Thymus (tissue), 11 donors: ENCODE measurements around the gene DNM3. TPM values are rescaled to one million over a fixed set of nuclear protein-coding genes. Genes with fewer than 3 reads are reported as not detected.
"Not testable (repeated sequence)": the region's sequence is repeated elsewhere in the genome, so short reads cannot be mapped to it uniquely, and the experiment has no call there.

ENCODE experiments used
- DNase-seq, 9 donors: peaks; one replicate each; pipeline ENCODE4 v3.0.0-alpha.2; 2013; ENCODE audit warnings: low spot score in 9 of 9, low read depth in 6 of 9, missing footprints in 1 of 9
- H3K27ac ChIP-seq, 2 donors: one replicate each; pipeline ENCODE4 v1.5.1; 2013; ENCODE audit warnings: control low read depth in 1 of 2, low read depth in 1 of 2, low read length in 1 of 2, mild to moderate bottlenecking in 1 of 2, moderate library complexity in 1 of 2
- H3K27me3 ChIP-seq, 2 donors: one replicate each; pipeline ENCODE4 v1.5.1; 2013; ENCODE audit warnings: low read length in 1 of 2; ENCODE audit not compliant: control insufficient read depth in 2 of 2, insufficient read depth in 1 of 2
- H3K36me3 ChIP-seq, 2 donors: one replicate each; pipeline ENCODE4 v1.5.1; 2013; ENCODE audit warnings: low read length in 1 of 2, mild to moderate bottlenecking in 1 of 2, moderate library complexity in 1 of 2; ENCODE audit not compliant: control insufficient read depth in 2 of 2, insufficient read depth in 2 of 2
- H3K4me1 ChIP-seq, 2 donors: one replicate each; pipeline ENCODE4 v1.5.1; 2013; ENCODE audit warnings: low read length in 2 of 2; ENCODE audit not compliant: control insufficient read depth in 2 of 2, insufficient read depth in 2 of 2
- H3K4me3 ChIP-seq, 2 donors: one replicate each; pipeline ENCODE4 v1.5.1; 2013; ENCODE audit warnings: low read length in 2 of 2, control low read depth in 1 of 2, mild to moderate bottlenecking in 1 of 2
- H3K9me3 ChIP-seq, 2 donors: one replicate each; pipeline ENCODE4 v1.5.1; 2013; ENCODE audit warnings: low read length in 1 of 2, mild to moderate bottlenecking in 1 of 2; ENCODE audit not compliant: control insufficient read depth in 2 of 2, insufficient read depth in 1 of 2
- WGBS: extraction: QIAGEN DNeasy Blood & Tissue Kit; methylation state at CpG from one replicate; pipeline ENCODE4 v1.1.7; 2013; 5-methylcytosine and 5-hydroxymethylcytosine counted together
- polyA plus RNA-seq: library from polyadenylated mRNA; stranded (reverse); fragments of 200-250 nt; gene quantifications from one replicate; pipeline ENCODE4 v1.2.3, GENCODE V29; 2013
- total RNA-seq: library from RNA; stranded (reverse); fragments of 120-200 nt; gene quantifications from one replicate; pipeline ENCODE4 v1.2.4, GENCODE V29; 2013
- donor health status: healthy.

The DNM3 gene
- total and polyA plus RNA-seq, 2 donors, result 1.9 to 2.2 TPM

DNA sequence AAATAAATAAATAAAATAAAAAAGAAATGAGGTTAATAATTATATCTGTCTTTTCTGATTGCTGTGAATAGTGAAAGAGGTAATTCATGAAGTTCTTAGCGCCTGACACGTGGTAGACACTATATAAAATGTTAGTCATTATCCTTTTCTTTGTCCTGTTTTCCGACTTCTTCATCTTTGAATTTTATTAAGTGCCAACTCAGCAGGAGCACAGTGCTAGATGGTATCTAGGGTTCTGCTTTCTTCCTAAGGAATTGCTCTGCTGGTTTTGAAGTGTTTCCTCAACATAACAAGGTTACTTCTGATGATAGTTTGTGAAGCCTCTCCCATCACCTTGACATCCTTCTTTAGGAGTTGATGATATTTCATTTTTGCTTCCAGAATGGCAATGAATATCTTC lies 227.0 kb downstream of the DNM3 start:
- Histone ChIP-seq H3K9me3 (no peaks in the 10 kb centered on the region), H3K4me1 (no peaks in the 10 kb centered on the region), H3K36me3 (no peaks in the 10 kb centered on the region), H3K27ac (no peak overlapping the region), H3K4me3 (no peak overlapping the region), H3K27me3 (no peaks in the 10 kb centered on the region)
- 89% methylated on average over 3 of the region's 3 CpGs for WGBS
- no peak for DNase-seq

DNA sequence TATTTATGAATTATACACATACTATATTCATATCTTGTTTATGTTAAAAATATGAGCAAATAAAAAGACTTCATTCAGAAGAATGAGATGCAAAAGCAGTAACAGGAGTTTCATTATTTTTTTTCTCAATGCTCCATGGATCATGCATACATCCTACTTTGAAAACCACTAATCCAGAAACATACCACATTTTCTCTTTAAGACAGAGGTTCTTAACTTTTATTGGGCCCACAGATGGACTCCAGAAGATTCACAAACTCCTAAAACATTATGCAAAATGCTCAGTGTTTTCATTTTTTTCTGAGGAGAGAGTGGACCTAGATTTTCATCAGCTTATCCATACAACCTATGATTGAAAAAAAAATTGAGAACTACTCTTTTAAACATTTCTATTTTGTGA lies 227.8 kb downstream of the DNM3 start:
- no peaks in the 10 kb centered on the region for H3K9me3 ChIP-seq

DNA sequence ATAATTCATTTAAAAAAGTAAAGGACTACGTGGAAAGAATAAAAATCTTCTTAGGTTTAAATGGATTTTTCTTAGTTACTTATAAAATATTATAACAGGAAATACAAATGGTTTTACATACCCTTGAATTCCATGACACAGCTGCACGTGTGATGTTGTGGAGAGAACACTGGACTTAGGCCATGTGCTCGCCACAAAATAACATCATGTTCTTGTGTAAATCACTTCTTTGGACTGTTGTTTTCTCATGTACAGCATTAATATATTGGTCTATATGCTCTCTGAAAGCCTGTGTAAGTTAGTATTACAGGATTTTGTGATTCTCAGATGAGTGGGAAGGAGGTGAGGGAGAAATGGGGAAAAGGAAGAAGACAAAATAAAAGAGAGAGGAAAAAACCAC lies 228.2 kb downstream of the DNM3 start:
- Histone ChIP-seq H3K4me3 (no peak overlapping the region), H3K9me3 (no peaks in the 10 kb centered on the region), H3K4me1 (no peaks in the 10 kb centered on the region), H3K27ac (no peak overlapping the region), H3K27me3 (no peaks in the 10 kb centered on the region), H3K36me3 (no peaks in the 10 kb centered on the region)
- 56% methylated on average over 3 of the region's 3 CpGs for WGBS
- DNase-seq, result no peak

More for the DNA sequence above, 227.8 kb downstream of the DNM3 start:
- no peaks in the 10 kb centered on the region for H3K36me3 ChIP-seq
- H3K27me3 ChIP-seq, result no peaks in the 10 kb centered on the region
- H3K27ac ChIP-seq, result no peak overlapping the region
- no peaks in the 10 kb centered on the region for H3K4me1 ChIP-seq
- H3K4me3 ChIP-seq, result no peak overlapping the region
- no peak for DNase-seq

DNA sequence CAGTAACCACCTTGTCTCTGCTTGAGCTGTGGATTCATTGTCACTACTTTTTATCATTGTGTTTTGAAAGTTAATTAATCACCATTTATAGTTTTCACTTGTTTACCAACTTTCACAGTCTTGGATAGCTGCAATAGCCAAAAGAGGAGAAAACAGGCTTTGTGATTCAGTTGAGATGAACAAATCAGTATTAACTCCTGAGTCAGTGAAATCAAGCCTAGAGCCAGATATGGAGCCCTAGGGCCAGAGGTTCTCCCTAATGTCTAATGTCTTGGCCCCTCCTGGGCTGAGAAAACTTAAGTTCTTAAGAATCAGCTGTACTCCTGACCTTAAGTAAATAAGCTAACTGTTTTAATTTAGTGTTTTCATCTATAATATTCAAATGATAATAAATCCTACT lies 228.8 kb downstream of the DNM3 start:
- no peaks in the 10 kb centered on the region for H3K4me1 ChIP-seq
- no peaks in the 10 kb centered on the region for H3K9me3 ChIP-seq
- DNase-seq, result no peak
- no peak overlapping the region for H3K4me3 ChIP-seq
- no peaks in the 10 kb centered on the region for H3K27me3 ChIP-seq
- H3K27ac ChIP-seq, result no peak overlapping the region
- H3K36me3 ChIP-seq, result no peaks in the 10 kb centered on the region

DNA sequence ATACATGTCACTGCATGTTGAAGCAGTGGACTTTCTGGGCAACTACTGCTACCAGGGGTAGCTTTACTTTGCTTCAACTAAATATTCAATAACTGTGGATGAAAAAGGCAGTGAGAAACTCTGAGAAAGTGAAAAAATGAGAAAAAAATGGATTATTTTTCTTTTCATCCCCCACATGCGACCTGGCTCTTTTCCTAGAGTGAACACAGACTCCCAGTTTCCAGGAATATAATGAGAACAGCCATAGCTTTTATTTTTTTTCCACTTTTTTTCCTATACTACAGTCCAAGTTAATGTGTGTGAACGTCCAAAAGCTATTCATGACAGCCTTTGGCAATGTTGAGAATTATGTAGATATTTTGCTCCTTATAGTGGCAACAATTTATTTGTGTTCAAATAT lies 230.4 kb downstream of the DNM3 start:
- Histone ChIP-seq H3K4me3 (no peak overlapping the region), H3K9me3 (no peaks in the 10 kb centered on the region), H3K27me3 (no peaks in the 10 kb centered on the region), H3K4me1 (no peaks in the 10 kb centered on the region), H3K36me3 (no peaks in the 10 kb centered on the region), H3K27ac (no peak overlapping the region)
- WGBS, result 92% methylated on average over 2 of the region's 2 CpGs
- DNase-seq, result no peak

DNA sequence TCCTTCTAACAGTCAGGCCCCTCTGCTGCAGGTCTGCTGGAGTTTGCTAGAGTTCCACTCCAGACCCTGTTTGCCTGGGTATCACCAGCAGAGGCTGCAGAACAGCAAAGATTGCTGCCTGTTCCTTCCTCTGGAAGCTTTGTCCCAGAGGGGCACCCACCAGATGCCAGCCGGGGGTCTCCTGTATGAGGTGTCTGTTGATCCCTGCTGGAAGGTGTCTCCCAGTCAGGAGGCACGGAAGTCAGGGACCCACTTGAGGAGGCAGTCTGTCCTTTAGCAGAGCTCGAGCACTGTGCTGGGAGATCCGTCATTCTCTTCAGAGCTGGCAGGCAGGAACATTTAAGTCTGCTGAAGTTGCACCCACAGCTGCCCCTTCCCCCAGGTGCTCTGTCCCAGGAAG lies 238.6 kb downstream of the DNM3 start:
- H3K27ac ChIP-seq, DNase-seq: not testable (repeated sequence)
- WGBS, result 98% methylated on average over 4 of the region's 4 CpGs

DNA sequence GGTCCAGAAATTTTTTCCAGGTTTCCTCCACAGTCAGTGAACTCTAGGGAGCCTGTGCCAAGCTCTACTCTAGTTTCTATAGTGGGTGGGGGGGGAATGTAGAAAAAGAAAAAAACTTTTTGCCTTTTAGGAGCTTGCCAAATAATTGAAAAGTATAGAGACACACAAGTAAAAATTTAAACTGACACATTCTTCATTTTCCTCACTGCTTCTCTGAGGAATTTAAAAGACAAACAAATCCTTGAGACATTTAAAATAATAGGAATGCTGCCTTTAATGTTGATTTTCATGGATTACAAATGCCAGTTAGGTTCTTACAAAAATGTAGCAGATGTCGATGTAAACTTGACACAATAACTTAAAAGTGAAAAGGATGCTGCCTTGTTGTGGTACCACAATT lies 241.9 kb downstream of the DNM3 start:
- Histone ChIP-seq H3K4me3 (no peak overlapping the region), H3K9me3 (peaks cover 0 to 7% of the 10 kb centered on the region in 2 donors), H3K27ac (no peak overlapping the region), H3K36me3 (no peaks in the 10 kb centered on the region), H3K27me3 (no peaks in the 10 kb centered on the region), H3K4me1 (no peaks in the 10 kb centered on the region)
- no peak for DNase-seq
- 95% methylated on average over 1 of the region's 1 CpG for WGBS

More for the DNA sequence above, 238.6 kb downstream of the DNM3 start:
- H3K4me3 ChIP-seq, H3K4me1 ChIP-seq, H3K36me3 ChIP-seq, H3K9me3 ChIP-seq, H3K27me3 ChIP-seq: not testable (repeated sequence)

DNA sequence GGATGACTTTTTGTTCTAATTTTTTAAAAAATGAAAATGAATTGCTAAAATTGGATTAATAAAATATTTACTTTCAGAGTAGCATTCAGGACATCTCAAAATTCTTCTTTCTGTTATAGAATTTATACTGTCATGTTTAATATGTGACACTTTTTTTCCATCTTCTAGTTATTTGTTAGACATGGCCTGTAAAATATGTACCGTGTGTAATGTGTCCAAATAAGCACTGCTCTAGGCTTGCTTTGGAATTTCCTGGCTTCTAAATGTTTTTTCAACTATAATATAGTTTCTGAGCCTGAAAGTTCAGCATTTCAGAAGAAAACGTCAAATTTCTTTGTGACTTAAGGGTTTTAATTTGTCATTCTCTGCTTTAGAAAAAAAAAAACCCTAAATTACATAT lies 243.6 kb downstream of the DNM3 start:
- no peaks in the 10 kb centered on the region for H3K4me1 ChIP-seq
- H3K27ac ChIP-seq, result no peak overlapping the region
- no peak overlapping the region for H3K4me3 ChIP-seq
- H3K27me3 ChIP-seq, result no peaks in the 10 kb centered on the region
- H3K36me3 ChIP-seq, result no peaks in the 10 kb centered on the region
- no peak for DNase-seq
- peaks cover 0 to 6% of the 10 kb centered on the region in 2 donors for H3K9me3 ChIP-seq
- 95% methylated on average over 2 of the region's 2 CpGs for WGBS

DNA sequence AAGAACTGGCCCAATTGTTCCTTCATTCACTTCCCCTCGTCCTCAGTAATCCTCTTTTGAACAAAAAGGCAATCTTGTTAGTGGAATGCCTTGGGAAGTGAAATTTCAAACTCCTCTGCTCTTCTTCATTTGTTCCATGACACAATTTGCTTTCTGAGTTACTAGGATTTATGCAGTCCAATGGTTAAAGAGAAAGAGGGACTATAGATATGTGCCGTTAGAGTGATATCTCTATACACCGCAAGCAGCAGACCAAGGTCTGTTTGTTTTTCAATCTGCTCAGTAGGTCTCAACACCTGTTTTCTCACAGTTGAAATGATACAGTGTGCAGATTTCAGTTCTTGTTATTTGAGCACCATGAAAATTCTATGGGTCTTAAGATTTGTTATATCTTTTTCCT lies 244.0 kb downstream of the DNM3 start:
- WGBS, result 98% methylated on average over 3 of the region's 3 CpGs
- Histone ChIP-seq H3K27ac (no peak overlapping the region), H3K4me1 (no peaks in the 10 kb centered on the region), H3K9me3 (peaks cover 0 to 1% of the 10 kb centered on the region in 2 donors), H3K4me3 (no peak overlapping the region), H3K27me3 (no peaks in the 10 kb centered on the region), H3K36me3 (no peaks in the 10 kb centered on the region)
- no peak for DNase-seq

DNA sequence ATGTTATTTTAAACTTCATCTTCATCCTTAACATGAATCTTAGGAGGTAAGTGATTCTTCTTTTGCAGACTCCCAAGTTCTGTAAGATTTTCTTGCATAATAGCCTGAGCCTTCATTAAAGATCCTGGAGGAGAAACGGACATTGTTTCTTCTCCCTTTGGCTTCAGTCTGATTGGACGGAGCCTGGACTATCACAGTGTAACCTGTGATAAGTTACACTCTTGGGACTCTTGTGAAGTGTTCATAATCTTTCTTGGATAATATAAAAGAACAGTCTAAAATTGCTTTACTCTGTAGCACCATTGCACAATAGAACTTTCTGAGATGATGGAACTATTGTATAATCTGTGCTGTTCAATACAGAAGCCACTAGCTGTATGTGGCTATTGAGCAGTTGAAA lies 244.8 kb downstream of the DNM3 start:
- Histone ChIP-seq H3K36me3 (no peaks in the 10 kb centered on the region), H3K4me1 (no peaks in the 10 kb centered on the region), H3K9me3 (no peaks in the 10 kb centered on the region), H3K27me3 (no peaks in the 10 kb centered on the region), H3K27ac (no peak overlapping the region), H3K4me3 (no peak overlapping the region)
- WGBS, result 93% methylated on average over 2 of the region's 2 CpGs
- no peak for DNase-seq
